Left hindlimb (tissue), 1 donor: Measurements from ENCODE around the gene PRKX.
A peak's percentile ranks its signal among the peaks of the same experiment; 100 is the strongest.
"Not testable (repeated sequence)": the region's sequence is repeated elsewhere in the genome, so short reads cannot be mapped to it uniquely, and the experiment has no call there.

Experiments
- DNase-seq: peaks from one replicate; pipeline ENCODE4 v3.0.0-alpha.2; 2018

The PRKX gene

DNA sequence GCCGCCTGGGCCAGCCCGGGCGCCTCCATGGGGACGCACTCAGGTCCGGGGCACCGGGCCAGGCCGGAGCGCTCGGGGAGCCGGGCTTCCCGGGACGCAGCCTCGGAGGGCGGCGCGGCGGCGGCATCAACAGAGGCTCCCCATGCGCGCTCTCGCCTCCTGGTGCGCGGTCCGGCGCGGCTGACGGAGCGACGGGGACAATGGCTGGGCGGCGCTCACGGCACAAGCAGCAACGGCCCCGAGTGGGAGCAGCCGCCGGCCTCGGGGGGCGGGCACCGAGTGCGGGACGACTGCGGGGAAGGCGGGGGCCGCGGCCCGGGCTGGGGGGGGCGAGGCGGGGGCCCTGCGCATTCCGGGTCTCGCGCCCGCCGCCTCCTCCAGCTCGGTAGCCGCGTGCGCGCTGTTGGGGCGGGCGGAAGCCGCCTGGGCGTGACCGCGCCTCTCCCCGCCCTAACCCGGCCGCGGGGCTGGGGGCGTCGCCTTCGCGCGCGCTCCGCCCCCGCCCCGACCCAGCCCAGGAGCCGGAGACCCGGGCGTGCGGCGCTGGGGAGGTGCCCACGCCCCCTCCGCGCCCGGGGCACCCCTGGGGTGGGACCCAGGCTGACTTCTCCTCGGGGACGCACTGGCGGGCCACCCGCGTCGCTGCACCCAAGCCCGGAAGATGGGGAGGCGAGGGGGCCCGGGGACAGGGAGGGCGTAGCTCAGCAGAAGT, at the start of gene PRKX:
Gene PRKX, minus strand, starts transcription at position 425 of the 712 bp plus-strand sequence. Its CDS starts 396 bp downstream, at position 29.
- DNase-seq: peak; percentile 62

DNA sequence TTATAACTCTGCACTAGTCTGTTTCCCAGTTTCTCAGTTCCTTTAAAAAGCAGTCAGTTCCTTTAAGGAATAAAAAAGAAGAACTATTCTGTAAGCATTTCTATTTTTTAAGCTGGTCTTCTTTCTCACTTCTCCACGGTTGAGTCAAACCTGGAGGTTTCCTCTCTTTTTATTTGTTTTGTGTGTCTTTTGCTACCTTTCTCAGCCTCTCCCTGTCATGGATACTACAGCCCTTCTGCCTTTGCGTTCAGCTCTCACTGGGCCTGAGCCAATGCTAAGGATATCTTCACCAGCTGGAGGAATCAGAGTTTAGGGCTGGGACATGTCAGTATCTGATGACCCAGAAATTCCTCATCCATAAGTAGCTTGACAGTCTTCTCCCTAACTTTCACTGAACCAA, 49.7 kb upstream of the PRKX start:
- no peak for DNase-seq

DNA sequence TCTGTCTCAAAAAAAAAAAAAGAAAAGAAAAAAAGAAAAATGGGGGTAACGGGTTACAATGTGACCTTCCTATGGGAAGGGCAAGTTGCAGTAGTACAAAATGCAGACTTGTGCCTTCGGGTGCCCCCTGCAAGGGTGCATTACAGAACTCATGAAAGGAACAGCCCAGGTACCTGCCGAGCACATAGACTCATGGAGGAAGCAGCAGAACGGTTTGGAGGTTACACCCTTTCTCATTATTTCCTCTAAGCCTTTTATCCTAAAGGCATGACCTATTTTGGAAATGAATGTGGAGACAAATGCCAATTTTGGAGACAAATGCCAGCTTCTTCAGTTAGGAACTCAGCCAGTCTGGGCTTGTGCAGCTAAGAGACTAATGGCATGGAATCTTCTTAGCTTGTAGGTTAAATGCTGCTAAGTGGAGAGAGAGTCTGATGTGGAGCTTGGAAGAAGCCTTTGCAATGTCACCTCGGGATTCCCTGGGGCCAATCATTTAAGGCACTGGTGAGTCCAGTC, 44.1 kb upstream of the PRKX start:
- DNase-seq: no peak

DNA sequence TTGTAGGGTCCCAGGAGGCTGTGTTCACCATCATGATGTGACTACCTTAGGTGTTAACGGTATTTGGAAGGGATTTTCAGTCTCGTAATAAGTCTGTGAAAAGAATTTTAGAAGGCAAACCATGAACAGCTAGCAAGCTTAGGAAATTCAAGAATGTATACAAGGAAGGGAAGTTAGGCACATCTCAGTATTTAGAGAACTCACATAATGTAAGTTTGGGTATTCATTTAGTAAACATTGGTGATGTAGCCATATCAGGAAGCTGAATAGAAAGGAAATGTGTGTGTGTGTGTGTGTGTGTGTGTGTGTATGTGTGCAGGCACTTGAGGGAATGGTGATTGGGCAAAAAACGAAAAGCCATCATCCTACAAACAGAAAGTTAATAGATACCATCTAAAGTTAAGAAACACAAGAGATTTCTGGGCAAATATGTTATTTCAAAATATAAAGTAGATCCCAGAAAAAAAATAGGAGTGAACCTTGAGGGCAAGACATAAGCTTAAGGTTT, 34.7 kb upstream of the PRKX start:
- no peak for DNase-seq

DNA sequence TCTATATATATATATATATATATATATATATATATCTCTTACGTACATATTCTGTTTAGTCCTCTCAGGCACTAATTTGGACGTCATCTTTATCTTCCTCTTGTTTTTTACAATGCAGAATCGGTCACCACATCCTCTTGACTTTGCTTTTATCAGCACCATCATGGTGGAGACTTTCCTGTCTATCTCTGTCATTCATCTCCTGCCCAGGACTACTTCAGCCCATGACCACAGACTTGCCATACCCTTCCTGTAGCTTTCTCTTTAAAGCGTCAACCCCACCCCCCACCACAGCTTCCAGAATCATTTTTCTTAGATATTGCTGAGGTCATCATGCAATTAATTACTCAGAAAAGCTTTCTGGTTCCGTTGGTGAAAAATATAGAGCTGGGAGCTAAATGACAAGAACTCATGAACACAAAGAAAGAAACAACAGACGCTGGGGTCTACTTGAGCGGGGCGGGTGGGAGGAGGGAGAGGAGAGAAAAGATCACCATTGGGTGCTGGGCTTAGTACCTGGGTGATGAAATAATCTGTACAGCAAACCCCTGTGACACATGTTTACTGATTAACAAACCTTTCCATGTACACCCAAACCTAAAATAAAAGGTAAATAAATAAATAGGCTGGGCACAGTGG, 30.5 kb upstream of the PRKX start:
- DNase-seq: no peak

GRCh38 chrX:3740946-3741345, 27.5 kb upstream of the PRKX start:
- not testable (repeated sequence) for DNase-seq

DNA sequence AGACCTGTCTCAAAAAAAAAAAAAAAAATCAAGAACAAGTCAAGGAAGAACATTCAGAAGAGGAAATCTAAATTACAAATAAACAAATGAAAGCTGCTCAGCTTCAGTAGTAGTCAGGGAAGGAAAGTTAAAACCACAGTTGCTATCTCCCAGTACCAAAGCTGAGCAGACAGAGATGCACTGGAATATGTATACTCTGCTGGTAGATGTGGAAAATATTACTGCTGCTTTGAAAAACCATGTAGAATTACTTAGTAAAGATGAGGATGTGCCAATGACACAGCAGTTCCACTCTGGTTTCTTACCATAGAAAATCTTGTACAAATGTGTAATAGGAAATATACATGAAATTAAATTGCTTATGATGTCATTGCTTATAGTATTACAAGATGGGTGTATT, 25.1 kb upstream of the PRKX start:
- DNase-seq: no peak

- not testable (repeated sequence) for DNase-seq
Measured at GRCh38 chrX:3736536-3736935, 23.1 kb upstream of the PRKX start.

- not testable (repeated sequence) for DNase-seq
Measured at GRCh38 chrX:3735891-3736290, 22.4 kb upstream of the PRKX start.

GRCh38 chrX:3734456-3734855, 21.0 kb upstream of the PRKX start:
- not testable (repeated sequence) for DNase-seq

DNA sequence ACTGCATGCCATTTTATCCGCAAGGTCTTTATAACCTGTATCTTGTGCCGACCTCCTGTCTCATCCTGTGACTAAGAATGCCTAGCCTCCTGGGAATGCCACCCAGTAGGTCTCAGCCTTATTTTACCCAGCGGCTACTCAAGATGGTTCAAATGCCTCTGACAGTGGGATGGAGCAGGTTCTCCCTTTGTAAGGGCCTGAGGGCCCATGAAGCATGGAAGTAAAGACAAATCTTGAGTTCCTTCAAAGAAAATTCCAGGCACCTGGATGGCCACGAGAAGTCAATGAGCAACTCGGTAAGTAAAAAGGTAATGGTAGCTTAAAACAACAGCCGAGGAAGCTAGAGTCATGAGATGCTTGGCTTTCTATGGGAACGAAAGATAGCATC, 19.6 kb upstream of the PRKX start:
- DNase-seq: no peak

DNA sequence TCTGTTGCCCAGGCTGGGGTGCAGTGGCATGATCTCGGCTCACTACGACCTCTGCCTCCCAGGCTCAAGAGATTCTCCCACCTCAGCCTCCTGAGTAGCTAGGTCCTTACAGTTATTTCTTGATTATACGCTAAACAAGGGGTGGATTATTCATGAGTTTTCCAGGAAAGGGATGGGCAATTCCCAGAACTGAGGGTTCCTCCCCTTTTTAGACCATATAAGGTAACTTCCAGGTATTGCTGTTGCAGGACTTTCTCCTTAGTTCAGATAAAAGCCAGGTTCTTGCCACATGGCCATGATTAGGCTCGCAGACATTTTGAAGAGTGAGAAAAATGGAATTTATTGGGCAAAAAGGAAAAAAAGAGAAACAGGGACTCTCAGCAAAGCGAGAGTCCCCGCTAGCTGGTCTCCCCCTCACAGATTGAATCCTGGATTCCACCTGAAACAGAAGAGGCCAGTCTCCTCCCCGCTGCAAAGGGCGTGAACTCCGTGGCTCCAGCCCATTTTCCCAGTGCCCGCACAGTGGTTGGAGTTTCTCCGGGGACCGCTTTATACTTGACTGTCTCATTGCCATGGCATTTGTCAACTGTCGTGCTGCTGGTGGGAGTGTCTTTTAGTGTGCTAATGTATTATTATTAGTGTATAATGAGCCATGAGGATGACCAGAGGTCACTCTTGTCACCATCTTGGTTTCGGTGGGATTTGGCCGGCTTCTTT, 19.0 kb upstream of the PRKX start:
- not testable (repeated sequence) for DNase-seq

GRCh38 chrX:3728454-3728853, 15.0 kb upstream of the PRKX start:
- DNase-seq: no peak

GRCh38 chrX:3723460-3723859, 10.0 kb upstream of the PRKX start:
- not testable (repeated sequence) for DNase-seq

DNA sequence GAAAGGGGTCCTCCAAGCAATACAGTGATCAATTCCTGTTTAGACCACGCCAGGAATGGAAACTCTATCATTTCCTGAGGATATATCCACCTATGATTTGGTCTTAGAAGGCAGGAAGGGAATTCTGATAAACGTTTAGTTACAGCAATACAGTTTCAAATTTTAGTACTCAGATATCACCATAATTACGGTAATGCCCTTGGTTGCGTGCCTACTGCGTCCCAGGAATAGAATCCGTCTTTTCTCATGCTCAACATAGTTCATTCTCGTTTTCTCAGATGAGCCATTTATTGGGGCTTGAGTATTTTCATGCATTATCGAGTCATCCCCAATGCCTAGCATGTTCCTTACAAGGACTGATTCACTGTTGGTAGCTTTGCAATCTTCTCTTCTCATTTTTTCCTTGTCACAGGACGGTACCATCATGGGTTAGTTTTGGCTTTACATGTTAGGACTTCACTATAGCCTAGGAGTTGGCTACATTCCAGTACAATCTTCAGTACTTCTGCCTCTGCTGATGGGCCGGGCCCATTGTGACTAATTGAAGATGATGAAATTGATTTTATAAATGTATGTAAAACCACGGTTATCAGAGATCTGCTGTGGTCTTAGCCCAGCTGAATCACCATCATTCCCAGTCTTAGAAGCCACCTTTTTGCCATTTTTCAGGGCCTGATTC, 4.4 kb upstream of the PRKX start:
- DNase-seq: no peak

GRCh38 chrX:3715921-3716320, 2.5 kb upstream of the PRKX start:
- no peak for DNase-seq

- not testable (repeated sequence) for DNase-seq
Measured at GRCh38 chrX:3714706-3715479, 1.4 kb upstream of the PRKX start.

GRCh38 chrX:3713937-3714434, 537 bp upstream of the PRKX start:
- peak; percentile 26 for DNase-seq

GRCh38 chrX:3712870-3713224, 602 bp downstream of the PRKX start:
- no peak for DNase-seq

GRCh38 chrX:3712051-3712869, 1.2 kb downstream of the PRKX start:
- peak; percentile 47 for DNase-seq

DNA sequence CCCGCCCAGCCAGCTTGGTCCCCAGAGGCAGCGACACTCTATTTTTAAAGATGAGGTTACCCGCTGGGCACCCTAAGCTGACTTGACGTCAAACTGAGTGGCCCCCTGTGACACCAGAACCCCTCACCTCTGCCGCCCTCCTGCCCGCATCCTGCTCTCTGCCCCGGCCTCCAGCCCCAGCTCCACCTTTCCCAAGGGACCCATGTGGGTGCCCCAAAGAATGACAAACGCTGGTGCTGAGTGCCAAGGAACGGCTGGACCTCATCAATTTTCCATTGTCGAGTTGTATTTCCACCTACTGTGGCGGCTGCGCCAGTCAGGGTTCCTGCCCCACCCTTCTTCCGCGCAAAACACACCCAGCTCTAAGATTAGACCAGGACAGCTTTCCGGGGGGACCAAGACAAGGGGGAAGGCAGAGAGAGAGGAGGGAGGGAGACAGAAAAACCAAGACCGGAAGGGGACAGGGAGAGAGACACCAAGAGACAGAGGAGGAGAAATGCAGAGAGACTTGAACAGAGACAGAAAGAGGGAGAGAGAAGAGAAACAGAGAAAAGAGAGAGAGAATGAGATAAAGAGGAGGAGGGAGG, 2.0 kb downstream of the PRKX start:
- DNase-seq: peak; percentile 29
